Lower leg skin (tissue), 4 donors: ENCODE results near the gene ANKRD33B. TPM values are rescaled to one million over a fixed set of nuclear protein-coding genes. Genes with fewer than 3 reads are reported as not detected.
A peak's percentile ranks its signal among the peaks of the same experiment; 100 is the strongest.

Experiments used
- DNase-seq, 2 donors: peaks; one replicate each; pipeline ENCODE4 v3.0.0-alpha.2; 2019; ENCODE audit warnings: low spot score in 2 of 2
- H3K4me3 ChIP-seq: fragments of 200-600 bp; sonication (generic); 2 replicates; pipeline ENCODE4 v1.5.1; 2017; ENCODE audit warnings: mild to moderate bottlenecking, low read depth; ENCODE audit not compliant: poor library complexity, severe bottlenecking
- POLR2A ChIP-seq, 2 donors: fragments of 450-650 bp; IDR thresholded peaks; one replicate each; pipeline ENCODE4 v1.6.1; 2016 to 2017; ENCODE audit warnings: antibody characterized with exemption in 2 of 2, mild to moderate bottlenecking in 1 of 2, moderate library complexity in 1 of 2
- WGBS, 2 donors: methylation state at CpG; one replicate each; pipeline ENCODE4 v1.1.5; 2018; 5-methylcytosine and 5-hydroxymethylcytosine counted together
- intact Hi-C: fragments of 100-400 bp; cut with DNase I; formaldehyde crosslinking; loops from one replicate; pipeline ENCODE4 v1.15.0; 2023; ENCODE audit warnings: low total_unique reads
- total RNA-seq, 4 donors: library from RNA; depleted of rRNA; stranded (reverse); fragments of >200 nt; gene quantifications; one replicate each; pipeline ENCODE4 v1.1.0, GENCODE V29; 2016
- TF ChIP-seq, protein P1 (sequence below), 3 donors: fragments of 450-650 bp; IDR thresholded peaks; one replicate each; pipeline ENCODE4 v1.5.1; 2016; ENCODE audit warnings: antibody characterized with exemption in 3 of 3, mild to moderate bottlenecking in 3 of 3, moderate library complexity in 2 of 3

Gene ANKRD33B
- total RNA-seq, 4 donors from 2014 or later, result 12.6 to 35.4 (median 17.6) TPM

DNA sequence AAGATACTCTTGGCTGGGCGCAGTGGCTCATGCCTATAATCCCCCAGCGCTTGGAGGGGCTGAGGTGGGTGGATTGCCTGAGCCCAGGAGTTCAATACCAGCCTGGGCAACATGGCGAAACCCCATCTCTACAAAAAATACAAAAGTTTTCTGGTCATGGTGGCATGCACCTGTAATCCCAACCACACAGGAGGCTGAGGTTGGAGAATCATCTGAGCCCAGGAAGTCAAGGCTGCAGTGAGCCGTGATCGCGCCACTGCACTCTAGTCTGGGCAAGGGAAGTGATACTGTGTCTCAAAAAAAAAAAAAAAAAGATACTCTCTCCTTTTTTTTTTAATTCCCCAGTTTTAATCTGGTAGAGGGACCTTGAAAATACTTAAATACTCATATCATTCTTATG lies 15.0 kb downstream of the ANKRD33B start:
- TF ChIP-seq POLR2A (IDR thresholded peaks at IDR 0.05), result no peak
- TF ChIP-seq, protein P1, sequence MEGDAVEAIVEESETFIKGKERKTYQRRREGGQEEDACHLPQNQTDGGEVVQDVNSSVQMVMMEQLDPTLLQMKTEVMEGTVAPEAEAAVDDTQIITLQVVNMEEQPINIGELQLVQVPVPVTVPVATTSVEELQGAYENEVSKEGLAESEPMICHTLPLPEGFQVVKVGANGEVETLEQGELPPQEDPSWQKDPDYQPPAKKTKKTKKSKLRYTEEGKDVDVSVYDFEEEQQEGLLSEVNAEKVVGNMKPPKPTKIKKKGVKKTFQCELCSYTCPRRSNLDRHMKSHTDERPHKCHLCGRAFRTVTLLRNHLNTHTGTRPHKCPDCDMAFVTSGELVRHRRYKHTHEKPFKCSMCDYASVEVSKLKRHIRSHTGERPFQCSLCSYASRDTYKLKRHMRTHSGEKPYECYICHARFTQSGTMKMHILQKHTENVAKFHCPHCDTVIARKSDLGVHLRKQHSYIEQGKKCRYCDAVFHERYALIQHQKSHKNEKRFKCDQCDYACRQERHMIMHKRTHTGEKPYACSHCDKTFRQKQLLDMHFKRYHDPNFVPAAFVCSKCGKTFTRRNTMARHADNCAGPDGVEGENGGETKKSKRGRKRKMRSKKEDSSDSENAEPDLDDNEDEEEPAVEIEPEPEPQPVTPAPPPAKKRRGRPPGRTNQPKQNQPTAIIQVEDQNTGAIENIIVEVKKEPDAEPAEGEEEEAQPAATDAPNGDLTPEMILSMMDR (IDR thresholded peaks at IDR 0.05), result no peak
- 89 to 97% methylated on average over 6 of the region's 6 CpGs for WGBS, 2 donors
- H3K4me3 ChIP-seq, result no peak overlapping the region
- intact Hi-C loops, result no loop called here
- DNase-seq, result peak in 1 of 2 donors; percentile 42

DNA sequence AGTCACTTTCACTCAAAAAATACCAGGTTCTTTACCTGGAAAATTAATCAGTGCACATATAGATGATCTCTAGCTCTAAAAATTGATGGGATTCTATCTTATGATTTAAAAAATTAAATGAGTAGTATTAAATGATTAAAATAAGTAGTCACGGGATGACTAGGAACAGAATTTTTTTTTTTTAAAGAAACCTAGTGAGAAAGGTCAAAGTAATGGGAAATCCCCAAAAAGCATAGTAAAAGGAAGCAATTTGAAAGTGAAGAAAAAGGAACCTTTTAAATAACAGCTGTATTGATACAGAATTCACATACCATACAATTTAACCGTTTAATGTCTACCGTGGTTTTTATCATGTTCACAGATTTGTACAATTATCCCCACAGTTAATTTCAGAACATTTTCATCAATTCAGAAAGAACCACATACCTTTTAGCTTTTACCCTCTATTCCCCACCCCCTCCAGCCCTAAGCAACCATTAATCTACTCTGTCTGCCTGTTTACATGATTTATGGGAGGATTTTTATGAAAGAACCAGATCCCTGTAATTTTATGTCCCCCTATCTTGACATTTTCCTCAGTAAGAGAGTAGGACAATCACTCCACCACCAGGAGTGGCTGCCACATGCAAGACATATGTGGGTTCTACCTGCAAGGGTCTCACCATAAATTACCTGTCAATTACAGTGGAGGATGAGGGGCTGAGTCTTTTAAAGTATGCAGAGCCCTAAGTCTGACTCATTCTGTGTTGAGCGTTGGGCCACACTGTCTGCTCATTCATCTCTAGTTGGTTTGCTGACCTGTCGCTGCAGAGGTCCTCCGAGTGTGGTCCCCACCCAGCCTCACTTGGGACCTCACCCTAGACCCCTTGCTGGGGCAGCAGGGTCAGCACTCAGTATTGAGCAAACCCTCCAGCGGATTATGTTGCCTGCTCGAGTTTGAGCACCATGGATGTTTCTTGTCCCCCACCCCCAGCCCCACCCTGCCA lies 16.0 kb downstream of the ANKRD33B start:
- H3K4me3 ChIP-seq, result no peak overlapping the region
- intact Hi-C loops, result no loop called here
- DNase-seq, result peak in 1 of 2 donors; percentile 59
- TF ChIP-seq, protein P1 (IDR thresholded peaks at IDR 0.05), result no peak
- no peak for TF ChIP-seq POLR2A (IDR thresholded peaks at IDR 0.05)
- 82 to 91% methylated on average over 8 of the region's 8 CpGs for WGBS, 2 donors

DNA sequence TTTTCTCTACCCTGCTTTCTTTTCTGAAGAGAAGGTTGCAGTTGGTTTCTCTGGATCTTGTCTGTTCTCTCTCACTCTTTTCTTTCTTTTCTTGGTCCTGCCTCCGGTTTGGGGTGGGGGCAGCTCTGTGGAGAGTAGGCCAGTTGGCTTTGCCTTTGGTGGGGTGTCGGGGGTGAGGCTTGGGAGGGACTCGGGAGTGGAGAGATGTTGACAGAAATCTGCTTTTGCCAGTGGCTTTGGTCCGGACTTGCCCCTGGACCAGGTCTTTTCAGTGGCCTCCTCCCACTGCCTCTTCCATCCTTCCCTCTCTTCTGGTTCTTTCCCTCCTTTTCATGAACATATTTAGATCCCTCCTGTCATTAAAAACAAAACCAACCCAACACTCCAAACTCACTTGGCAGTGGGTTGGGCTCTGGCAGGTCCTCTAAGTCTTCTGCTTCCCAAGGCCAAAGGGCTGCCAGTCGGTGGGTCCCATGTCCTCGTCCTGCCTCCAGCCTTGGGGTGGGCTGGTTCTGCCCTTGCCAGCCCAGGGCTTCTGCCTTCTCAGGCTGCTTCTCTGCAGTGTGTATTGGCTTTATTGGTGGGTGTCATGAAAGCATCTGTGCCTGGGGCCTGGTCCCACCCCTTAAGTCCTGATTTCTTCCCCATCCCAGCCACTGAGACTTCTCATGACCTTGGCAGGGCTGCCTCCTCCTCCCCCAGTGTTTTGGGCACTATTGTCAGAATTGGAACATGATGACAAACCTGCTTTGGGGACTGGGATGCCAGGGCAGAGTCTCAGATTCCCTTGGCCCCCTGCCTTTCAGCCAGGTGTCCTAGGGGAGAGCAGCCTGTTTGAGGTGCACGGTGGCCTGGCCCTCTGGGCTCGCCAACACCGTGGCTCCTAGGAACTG lies 16.9 kb downstream of the ANKRD33B start:
- H3K4me3 ChIP-seq, result no peak overlapping the region
- peak in 1 of 2 donors; percentile 77 for DNase-seq
- no peak for TF ChIP-seq POLR2A (IDR thresholded peaks at IDR 0.05)
- TF ChIP-seq, protein P1 (IDR thresholded peaks at IDR 0.05), result no peak
- 86% methylated on average over 9 of the region's 9 CpGs for WGBS, 2 donors
- intact Hi-C loops, result no loop called here

DNA sequence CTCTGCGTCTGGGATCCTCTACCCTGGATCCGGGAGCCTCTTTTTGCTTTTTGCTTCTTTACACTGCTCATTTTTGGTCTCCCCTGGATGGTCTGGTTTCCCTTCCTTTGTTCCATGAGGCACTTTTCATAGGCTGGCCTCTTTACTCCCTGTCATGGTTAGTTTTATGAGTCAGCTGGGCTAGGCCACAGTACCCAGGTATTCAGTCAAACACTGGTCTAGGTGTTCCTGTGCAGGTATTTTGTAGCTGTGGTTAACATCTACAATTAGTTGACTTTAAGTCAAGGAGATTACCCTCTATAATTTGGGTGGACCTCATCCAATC lies 17.5 kb downstream of the ANKRD33B start:
- TF ChIP-seq, protein P1 (IDR thresholded peaks at IDR 0.05), result no peak
- no peak for TF ChIP-seq POLR2A (IDR thresholded peaks at IDR 0.05)
- H3K4me3 ChIP-seq, result no peak overlapping the region
- 94 to 95% methylated on average over 2 of the region's 2 CpGs for WGBS, 2 donors
- DNase-seq, result no peak
- intact Hi-C loops, result no loop called here

DNA sequence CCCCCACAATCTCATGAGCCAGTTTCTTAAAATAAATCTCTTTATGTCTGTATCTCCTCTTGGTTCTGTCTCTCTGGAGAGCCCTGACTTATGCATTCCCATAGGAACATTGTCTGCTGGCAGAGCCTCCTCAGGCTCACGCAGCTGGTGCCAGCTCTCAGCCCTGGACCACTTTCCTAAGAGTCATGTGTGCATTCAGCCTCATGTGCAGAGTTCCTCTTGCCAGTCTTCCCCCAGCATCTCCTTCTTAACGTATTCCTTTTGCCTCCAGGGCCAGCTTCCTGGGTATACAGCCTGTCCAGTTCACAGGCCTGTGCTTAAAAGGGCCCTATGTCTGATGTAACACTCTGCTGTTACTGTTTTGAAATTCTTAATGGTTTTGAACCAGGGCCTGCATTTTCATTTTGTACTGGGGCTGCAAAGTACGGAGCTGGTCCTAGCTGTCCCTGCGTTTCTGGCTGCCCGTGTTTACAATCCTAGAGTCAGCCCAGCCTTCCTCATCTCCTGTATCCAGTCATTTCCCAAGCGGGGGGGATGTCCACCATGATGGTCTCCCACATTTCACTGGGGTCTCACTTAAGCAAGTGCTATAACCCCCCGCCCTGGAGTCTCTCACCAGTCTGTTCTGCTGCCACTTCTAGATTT lies 18.1 kb downstream of the ANKRD33B start:
- intact Hi-C loops, result no loop called here
- peak in 1 of 2 donors; percentile 76 for DNase-seq
- 69% methylated on average over 7 of the region's 7 CpGs for WGBS, 2 donors
- no peak overlapping the region for H3K4me3 ChIP-seq
- TF ChIP-seq, protein P1 (IDR thresholded peaks at IDR 0.05), result no peak
- no peak for TF ChIP-seq POLR2A (IDR thresholded peaks at IDR 0.05)
